ENCODE results near the gene QDPR.

Gene QDPR

DNA sequence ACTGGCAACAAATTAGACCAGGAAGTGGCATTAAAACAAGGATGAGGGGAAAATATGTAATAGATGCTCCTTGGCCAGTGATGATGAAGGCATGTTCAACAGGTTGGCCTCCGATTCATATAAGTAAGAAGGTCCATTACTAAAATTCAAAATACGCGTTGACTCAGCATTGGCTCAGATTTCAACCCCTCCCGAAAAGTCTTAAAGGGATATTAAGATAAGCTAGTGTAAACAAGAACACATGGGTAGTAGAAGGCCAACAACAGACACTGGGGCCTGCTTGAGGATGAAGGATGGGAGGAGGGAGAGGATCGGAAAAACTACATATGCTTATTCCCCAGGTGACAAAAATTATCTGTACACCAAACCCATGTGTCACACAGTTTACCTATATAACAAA, 46.0 kb upstream of the QDPR start:
- no peak for ATAC-seq
- TF ChIP-seq, protein P1, sequence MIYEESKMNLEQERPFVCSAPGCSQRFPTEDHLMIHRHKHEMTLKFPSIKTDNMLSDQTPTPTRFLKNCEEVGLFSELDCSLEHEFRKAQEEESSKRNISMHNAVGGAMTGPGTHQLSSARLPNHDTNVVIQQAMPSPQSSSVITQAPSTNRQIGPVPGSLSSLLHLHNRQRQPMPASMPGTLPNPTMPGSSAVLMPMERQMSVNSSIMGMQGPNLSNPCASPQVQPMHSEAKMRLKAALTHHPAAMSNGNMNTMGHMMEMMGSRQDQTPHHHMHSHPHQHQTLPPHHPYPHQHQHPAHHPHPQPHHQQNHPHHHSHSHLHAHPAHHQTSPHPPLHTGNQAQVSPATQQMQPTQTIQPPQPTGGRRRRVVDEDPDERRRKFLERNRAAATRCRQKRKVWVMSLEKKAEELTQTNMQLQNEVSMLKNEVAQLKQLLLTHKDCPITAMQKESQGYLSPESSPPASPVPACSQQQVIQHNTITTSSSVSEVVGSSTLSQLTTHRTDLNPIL (CRISPR knock-in tag; IDR thresholded peaks at IDR 0.05; ENCODE audit: low read depth): no peak
- no peak for TF ChIP-seq ZFP3 (CRISPR knock-in tag; IDR thresholded peaks at IDR 0.05)
- no peak for TF ChIP-seq ZNF70 (CRISPR knock-in tag; IDR thresholded peaks at IDR 0.05)
- no peak for TF ChIP-seq ISL1 (CRISPR knock-in tag; IDR thresholded peaks at IDR 0.05)
- TF ChIP-seq GLIS3 (CRISPR knock-in tag; IDR thresholded peaks at IDR 0.05): no peak
- no peak for TF ChIP-seq OSR1 (CRISPR knock-in tag; IDR thresholded peaks at IDR 0.05)
- TF ChIP-seq ESRRG (CRISPR knock-in tag; IDR thresholded peaks at IDR 0.05): no peak
- TF ChIP-seq TOX (CRISPR knock-in tag; IDR thresholded peaks at IDR 0.05; ENCODE audit: borderline replicate concordance): no peak
- TF ChIP-seq RARB (CRISPR knock-in tag; IDR thresholded peaks at IDR 0.05): no peak
- no peak for TF ChIP-seq ZNF565 (CRISPR knock-in tag; conservative IDR thresholded peaks at IDR 0.05; ENCODE audit: low read depth)
- TF ChIP-seq ZC3H10 (CRISPR knock-in tag; IDR thresholded peaks at IDR 0.05): no peak
- TF ChIP-seq SNAI2 (CRISPR knock-in tag; IDR thresholded peaks at IDR 0.05): no peak
- TF ChIP-seq, protein P2, sequence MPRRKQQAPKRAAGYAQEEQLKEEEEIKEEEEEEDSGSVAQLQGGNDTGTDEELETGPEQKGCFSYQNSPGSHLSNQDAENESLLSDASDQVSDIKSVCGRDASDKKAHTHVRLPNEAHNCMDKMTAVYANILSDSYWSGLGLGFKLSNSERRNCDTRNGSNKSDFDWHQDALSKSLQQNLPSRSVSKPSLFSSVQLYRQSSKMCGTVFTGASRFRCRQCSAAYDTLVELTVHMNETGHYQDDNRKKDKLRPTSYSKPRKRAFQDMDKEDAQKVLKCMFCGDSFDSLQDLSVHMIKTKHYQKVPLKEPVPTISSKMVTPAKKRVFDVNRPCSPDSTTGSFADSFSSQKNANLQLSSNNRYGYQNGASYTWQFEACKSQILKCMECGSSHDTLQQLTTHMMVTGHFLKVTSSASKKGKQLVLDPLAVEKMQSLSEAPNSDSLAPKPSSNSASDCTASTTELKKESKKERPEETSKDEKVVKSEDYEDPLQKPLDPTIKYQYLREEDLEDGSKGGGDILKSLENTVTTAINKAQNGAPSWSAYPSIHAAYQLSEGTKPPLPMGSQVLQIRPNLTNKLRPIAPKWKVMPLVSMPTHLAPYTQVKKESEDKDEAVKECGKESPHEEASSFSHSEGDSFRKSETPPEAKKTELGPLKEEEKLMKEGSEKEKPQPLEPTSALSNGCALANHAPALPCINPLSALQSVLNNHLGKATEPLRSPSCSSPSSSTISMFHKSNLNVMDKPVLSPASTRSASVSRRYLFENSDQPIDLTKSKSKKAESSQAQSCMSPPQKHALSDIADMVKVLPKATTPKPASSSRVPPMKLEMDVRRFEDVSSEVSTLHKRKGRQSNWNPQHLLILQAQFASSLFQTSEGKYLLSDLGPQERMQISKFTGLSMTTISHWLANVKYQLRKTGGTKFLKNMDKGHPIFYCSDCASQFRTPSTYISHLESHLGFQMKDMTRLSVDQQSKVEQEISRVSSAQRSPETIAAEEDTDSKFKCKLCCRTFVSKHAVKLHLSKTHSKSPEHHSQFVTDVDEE (CRISPR knock-in tag; IDR thresholded peaks at IDR 0.05): no peak
- no peak for TF ChIP-seq PPARA (CRISPR knock-in tag; IDR thresholded peaks at IDR 0.05; ENCODE audit: borderline replicate concordance)
- TF ChIP-seq TCF4 (CRISPR knock-in tag; IDR thresholded peaks at IDR 0.05; ENCODE audit: borderline replicate concordance): no peak
- TF ChIP-seq CSDC2 (CRISPR knock-in tag; IDR thresholded peaks at IDR 0.05): no peak
- TF ChIP-seq ZFP30 (CRISPR knock-in tag; IDR thresholded peaks at IDR 0.05): no peak

DNA sequence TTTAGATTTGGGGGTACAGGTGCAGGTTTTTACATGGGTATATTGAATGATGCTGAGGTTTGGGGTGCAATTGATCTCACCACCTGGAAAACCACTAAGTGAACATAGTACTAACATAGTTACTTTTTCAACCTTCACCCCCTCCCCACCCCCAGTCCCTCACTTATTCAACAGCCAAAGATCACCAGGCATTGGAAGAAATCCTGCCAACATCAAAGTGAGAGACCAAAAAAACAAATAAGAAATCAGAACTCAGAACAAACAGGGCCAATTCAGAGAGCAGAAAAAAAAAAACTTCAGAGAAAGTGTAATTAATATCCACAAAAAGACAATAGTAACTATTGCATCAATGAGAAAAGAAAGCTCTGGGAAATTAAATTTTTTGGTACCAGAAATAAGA, 44.6 kb upstream of the QDPR start:
- TF ChIP-seq TOX (CRISPR knock-in tag; IDR thresholded peaks at IDR 0.05; ENCODE audit: borderline replicate concordance) (no peak), SNAI2 (CRISPR knock-in tag; IDR thresholded peaks at IDR 0.05) (no peak), ESRRG (CRISPR knock-in tag; IDR thresholded peaks at IDR 0.05) (no peak), ZC3H10 (CRISPR knock-in tag; IDR thresholded peaks at IDR 0.05) (no peak), ISL1 (CRISPR knock-in tag; IDR thresholded peaks at IDR 0.05) (no peak), GLIS3 (CRISPR knock-in tag; IDR thresholded peaks at IDR 0.05) (no peak), BACH2 (CRISPR knock-in tag; IDR thresholded peaks at IDR 0.05; ENCODE audit: borderline replicate concordance) (no peak), TCF4 (CRISPR knock-in tag; IDR thresholded peaks at IDR 0.05; ENCODE audit: borderline replicate concordance) (no peak), PPARA (CRISPR knock-in tag; IDR thresholded peaks at IDR 0.05; ENCODE audit: borderline replicate concordance) (no peak)
- TF ChIP-seq, protein P2 (CRISPR knock-in tag; IDR thresholded peaks at IDR 0.05): no peak
- TF ChIP-seq, protein P1 (CRISPR knock-in tag; IDR thresholded peaks at IDR 0.05; ENCODE audit: low read depth): no peak
- no peak for ATAC-seq

DNA sequence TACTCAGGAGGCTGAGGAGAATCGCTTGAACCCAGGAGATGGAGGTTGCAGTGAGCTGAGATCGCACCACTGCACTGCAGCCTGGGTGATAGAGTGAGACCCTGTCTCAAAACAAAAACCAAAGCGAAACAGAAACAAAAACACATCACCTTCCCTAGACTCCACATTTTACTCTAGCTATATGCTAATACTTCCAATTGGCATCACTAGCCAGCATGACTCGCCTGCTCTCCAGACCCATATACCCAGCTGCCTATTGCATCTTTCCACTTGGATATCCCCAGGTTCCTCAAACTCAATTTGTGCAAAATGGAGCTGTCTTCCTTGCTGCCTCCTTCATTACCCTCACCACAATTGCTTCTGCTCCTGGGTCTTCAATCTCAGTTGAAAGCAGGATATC, 42.7 kb upstream of the QDPR start:
- ATAC-seq: no peak
- TF ChIP-seq ZNF8 (CRISPR knock-in tag; IDR thresholded peaks at IDR 0.05) (no peak), ZC3H10 (CRISPR knock-in tag; IDR thresholded peaks at IDR 0.05) (no peak), TOX (CRISPR knock-in tag; IDR thresholded peaks at IDR 0.05; ENCODE audit: borderline replicate concordance) (no peak), ZFP3 (CRISPR knock-in tag; IDR thresholded peaks at IDR 0.05) (no peak), GLIS3 (CRISPR knock-in tag; IDR thresholded peaks at IDR 0.05) (no peak), BACH2 (CRISPR knock-in tag; IDR thresholded peaks at IDR 0.05; ENCODE audit: borderline replicate concordance) (no peak), TCF4 (CRISPR knock-in tag; IDR thresholded peaks at IDR 0.05; ENCODE audit: borderline replicate concordance) (no peak), RARB (CRISPR knock-in tag; IDR thresholded peaks at IDR 0.05) (no peak), OSR1 (CRISPR knock-in tag; IDR thresholded peaks at IDR 0.05) (no peak), SNAI2 (CRISPR knock-in tag; IDR thresholded peaks at IDR 0.05) (no peak), PPARA (CRISPR knock-in tag; IDR thresholded peaks at IDR 0.05; ENCODE audit: borderline replicate concordance) (no peak), ARNTL (CRISPR knock-in tag; IDR thresholded peaks at IDR 0.05; ENCODE audit: borderline replicate concordance, low read depth) (no peak), CSDC2 (CRISPR knock-in tag; IDR thresholded peaks at IDR 0.05) (no peak), ZFP30 (CRISPR knock-in tag; IDR thresholded peaks at IDR 0.05) (no peak)
- TF ChIP-seq, protein P1 (CRISPR knock-in tag; IDR thresholded peaks at IDR 0.05; ENCODE audit: low read depth): no peak
- TF ChIP-seq, protein P3, sequence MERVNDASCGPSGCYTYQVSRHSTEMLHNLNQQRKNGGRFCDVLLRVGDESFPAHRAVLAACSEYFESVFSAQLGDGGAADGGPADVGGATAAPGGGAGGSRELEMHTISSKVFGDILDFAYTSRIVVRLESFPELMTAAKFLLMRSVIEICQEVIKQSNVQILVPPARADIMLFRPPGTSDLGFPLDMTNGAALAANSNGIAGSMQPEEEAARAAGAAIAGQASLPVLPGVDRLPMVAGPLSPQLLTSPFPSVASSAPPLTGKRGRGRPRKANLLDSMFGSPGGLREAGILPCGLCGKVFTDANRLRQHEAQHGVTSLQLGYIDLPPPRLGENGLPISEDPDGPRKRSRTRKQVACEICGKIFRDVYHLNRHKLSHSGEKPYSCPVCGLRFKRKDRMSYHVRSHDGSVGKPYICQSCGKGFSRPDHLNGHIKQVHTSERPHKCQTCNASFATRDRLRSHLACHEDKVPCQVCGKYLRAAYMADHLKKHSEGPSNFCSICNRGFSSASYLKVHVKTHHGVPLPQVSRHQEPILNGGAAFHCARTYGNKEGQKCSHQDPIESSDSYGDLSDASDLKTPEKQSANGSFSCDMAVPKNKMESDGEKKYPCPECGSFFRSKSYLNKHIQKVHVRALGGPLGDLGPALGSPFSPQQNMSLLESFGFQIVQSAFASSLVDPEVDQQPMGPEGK (CRISPR knock-in tag; IDR thresholded peaks at IDR 0.05; ENCODE audit: borderline replicate concordance): no peak
- TF ChIP-seq, protein P2 (CRISPR knock-in tag; IDR thresholded peaks at IDR 0.05): no peak
